SU-DHL-6 (cell line): ENCODE measurements around the gene RNASE8.

Source experiments
- H2AFZ ChIP-seq: fragments of 200-600 bp; sonication (generic); 2 replicates; pipeline ENCODE4 v1.6.1; 2014; ENCODE audit warnings: low read depth, mild to moderate bottlenecking, moderate library complexity, mixed read lengths, antibody characterized with exemption, low read length; ENCODE audit not compliant: severe bottlenecking
- H3F3A ChIP-seq: fragments of 200-600 bp; shearing (Covaris generic); 2 replicates; pipeline ENCODE4 v1.6.0; 2016; ENCODE audit warnings: antibody characterized with exemption, mild to moderate bottlenecking; ENCODE audit not compliant: insufficient read depth
- H3K27ac ChIP-seq: fragments of 200-600 bp; sonication (generic); 2 replicates; pipeline ENCODE4 v1.5.1; 2016; ENCODE audit warnings: low read depth, mild to moderate bottlenecking, low read length, moderate library complexity, mixed read lengths
- H3K27me3 ChIP-seq: fragments of 200-600 bp; sonication (generic), shearing (Covaris generic); 2 replicates; pipeline ENCODE4 v1.6.0; 2014; ENCODE audit warnings: mild to moderate bottlenecking, low read length
- H3K36me3 ChIP-seq: fragments of 200-600 bp; sonication (generic); 2 replicates; pipeline ENCODE4 v1.6.1; 2014; ENCODE audit warnings: mild to moderate bottlenecking, low read length, mixed read lengths
- H3K4me2 ChIP-seq: fragments of 300-600, 200-600 bp; shearing (Covaris generic), sonication (generic); 2 replicates; pipeline ENCODE4 v1.6.0; 2014; ENCODE audit warnings: low read length, low read depth, mild to moderate bottlenecking; ENCODE audit not compliant: poor library complexity, severe bottlenecking
- H3K4me3 ChIP-seq: fragments of 200-600 bp; sonication (generic); 2 replicates; pipeline ENCODE4 v1.5.1; 2014; ENCODE audit warnings: antibody characterized with exemption, low read length, mild to moderate bottlenecking, mixed read lengths; ENCODE audit not compliant: insufficient read depth, poor library complexity, severe bottlenecking
- H3K79me2 ChIP-seq: fragments of 200-600 bp; sonication (generic); 2 replicates; pipeline ENCODE4 v1.6.1; 2014; ENCODE audit warnings: mild to moderate bottlenecking, low read length, moderate library complexity; ENCODE audit not compliant: insufficient read depth
- H3K9ac ChIP-seq: fragments of 200-600 bp; sonication (generic); 2 replicates; pipeline ENCODE4 v1.7.0; 2014; ENCODE audit warnings: mild to moderate bottlenecking, low read length
- H3K9me2 ChIP-seq: fragments of 200-600 bp; sonication (generic); replicated peaks from 2 replicates; pipeline ENCODE4 v1.6.1; 2014; ENCODE audit warnings: low read length; ENCODE audit not compliant: insufficient read depth
- H3K9me3 ChIP-seq: fragments of 200-600 bp; sonication (generic); 2 replicates; pipeline ENCODE4 v1.6.1; 2014; ENCODE audit warnings: low read length, mixed read lengths; ENCODE audit not compliant: insufficient read depth
- H4K20me1 ChIP-seq: fragments of 200-600 bp; sonication (generic); 2 replicates; pipeline ENCODE4 v1.6.1; 2014; ENCODE audit warnings: low read depth, mild to moderate bottlenecking, antibody characterized with exemption, low read length, moderate library complexity, mixed read lengths
- EZH2phosphoT487 ChIP-seq: fragments of 200-600 bp; sonication (generic), shearing (Covaris generic); conservative IDR thresholded peaks from 2 replicates; pipeline ENCODE4 v1.6.1; 2018; ENCODE audit warnings: mild to moderate bottlenecking, antibody characterized with exemption, low read length, moderate library complexity, mixed read lengths
- TF ChIP-seq, protein P1 (sequence below): fragments of 200-600 bp; sonication (generic); IDR thresholded peaks from one replicate; pipeline ENCODE4 v1.5.1; 2017; ENCODE audit warnings: antibody characterized with exemption, mild to moderate bottlenecking, low read length, moderate library complexity; ENCODE audit not compliant: insufficient read depth, poor library complexity, severe bottlenecking

Gene RNASE8

DNA sequence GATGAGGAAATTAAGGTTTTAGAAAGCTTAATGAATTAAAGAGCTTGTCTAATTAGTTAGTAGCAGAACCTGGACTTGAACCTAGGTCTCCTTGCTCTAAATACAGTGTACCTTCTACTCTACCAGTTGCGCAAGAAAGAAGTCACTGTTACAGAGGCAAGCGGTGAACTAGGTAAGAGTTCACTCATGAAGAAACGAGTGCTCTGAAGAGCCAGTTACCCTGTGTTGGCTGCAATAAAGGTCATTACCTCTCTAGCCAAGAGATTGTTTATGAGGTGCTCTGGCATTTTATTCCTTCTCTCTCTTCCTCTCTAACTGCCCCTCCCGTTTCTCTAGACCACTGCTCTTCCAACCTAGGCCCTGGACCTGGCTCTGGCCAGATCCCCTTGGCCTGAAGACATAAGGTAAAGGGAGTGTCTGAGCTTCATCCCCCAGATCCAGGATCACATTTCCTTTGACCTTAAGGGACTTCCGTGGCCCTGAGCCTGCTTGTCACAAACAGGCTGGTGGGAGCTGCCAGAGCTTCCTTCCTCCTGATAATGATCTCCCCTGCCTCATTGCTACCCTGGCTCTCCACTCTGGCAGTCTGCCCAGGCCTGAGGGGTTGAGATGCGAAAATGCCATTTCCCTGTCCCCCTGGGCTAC is 13.5 kb upstream of the RNASE8 start:
- Histone ChIP-seq H3K79me2 (no peaks in the 10 kb centered on the region), H3K4me2 (no peak overlapping the region), H4K20me1 (no peaks in the 10 kb centered on the region), H3K9me3 (no peaks in the 10 kb centered on the region), H3K27ac (no peak overlapping the region), H3K27me3 (no peaks in the 10 kb centered on the region), H2AFZ (no peak overlapping the region), H3F3A (no peaks in the 10 kb centered on the region), H3K36me3 (no peaks in the 10 kb centered on the region), H3K9me2 (no peaks in the 10 kb centered on the region), H3K4me3 (no peak overlapping the region), H3K9ac (no peak overlapping the region)
- TF ChIP-seq EZH2phosphoT487, result no peak
- TF ChIP-seq, protein P1, sequence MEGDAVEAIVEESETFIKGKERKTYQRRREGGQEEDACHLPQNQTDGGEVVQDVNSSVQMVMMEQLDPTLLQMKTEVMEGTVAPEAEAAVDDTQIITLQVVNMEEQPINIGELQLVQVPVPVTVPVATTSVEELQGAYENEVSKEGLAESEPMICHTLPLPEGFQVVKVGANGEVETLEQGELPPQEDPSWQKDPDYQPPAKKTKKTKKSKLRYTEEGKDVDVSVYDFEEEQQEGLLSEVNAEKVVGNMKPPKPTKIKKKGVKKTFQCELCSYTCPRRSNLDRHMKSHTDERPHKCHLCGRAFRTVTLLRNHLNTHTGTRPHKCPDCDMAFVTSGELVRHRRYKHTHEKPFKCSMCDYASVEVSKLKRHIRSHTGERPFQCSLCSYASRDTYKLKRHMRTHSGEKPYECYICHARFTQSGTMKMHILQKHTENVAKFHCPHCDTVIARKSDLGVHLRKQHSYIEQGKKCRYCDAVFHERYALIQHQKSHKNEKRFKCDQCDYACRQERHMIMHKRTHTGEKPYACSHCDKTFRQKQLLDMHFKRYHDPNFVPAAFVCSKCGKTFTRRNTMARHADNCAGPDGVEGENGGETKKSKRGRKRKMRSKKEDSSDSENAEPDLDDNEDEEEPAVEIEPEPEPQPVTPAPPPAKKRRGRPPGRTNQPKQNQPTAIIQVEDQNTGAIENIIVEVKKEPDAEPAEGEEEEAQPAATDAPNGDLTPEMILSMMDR, result no peak

DNA sequence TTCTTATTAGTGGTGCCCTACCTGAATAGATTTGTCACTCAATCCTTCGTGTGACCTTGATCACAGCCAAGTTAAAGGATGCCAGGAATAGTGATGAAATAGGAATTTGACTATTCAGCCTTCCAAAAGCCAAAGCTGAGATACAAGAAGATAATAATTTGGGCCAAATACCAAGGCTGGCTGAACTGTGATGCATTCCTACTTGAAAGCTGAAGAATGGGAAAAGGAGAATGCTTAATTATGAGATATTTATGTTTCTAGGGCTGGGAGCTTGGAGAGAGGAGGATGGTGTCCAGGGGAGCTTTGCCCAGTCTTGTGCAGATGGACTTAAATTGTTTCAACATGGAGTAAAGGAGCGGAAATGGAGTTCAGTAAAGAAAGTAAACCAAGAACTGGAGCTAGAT is 10.2 kb upstream of the RNASE8 start:
- Histone ChIP-seq H3K4me2 (no peak overlapping the region), H2AFZ (no peak overlapping the region), H3K4me3 (no peak overlapping the region), H3K9me2 (no peaks in the 10 kb centered on the region), H3K9me3 (no peaks in the 10 kb centered on the region), H3K79me2 (no peaks in the 10 kb centered on the region), H3K27me3 (no peaks in the 10 kb centered on the region), H3K9ac (no peak overlapping the region), H3K27ac (no peak overlapping the region), H4K20me1 (no peaks in the 10 kb centered on the region), H3F3A (no peaks in the 10 kb centered on the region), H3K36me3 (no peaks in the 10 kb centered on the region)
- TF ChIP-seq, protein P1, result no peak
- no peak for TF ChIP-seq EZH2phosphoT487

DNA sequence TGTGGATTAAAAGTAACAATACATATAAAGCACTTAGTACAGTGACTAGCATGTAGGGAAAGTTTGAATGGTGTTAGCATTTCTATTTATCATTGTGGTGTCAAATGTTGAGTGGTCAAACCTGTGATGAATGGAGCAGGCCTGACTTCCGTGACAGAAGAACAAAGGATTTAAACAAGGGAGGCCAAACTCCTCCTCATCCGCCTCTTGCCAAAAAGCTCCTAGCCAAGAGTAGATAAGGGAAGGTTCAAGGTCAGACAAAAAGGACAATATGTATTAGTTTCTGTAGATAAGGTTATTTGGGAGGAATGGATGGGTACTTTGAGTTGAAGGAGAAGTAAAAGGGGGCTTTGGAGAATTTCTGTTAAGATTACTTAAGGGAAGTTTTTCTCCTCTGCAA is 9.0 kb upstream of the RNASE8 start:
- Histone ChIP-seq H4K20me1 (no peaks in the 10 kb centered on the region), H3K4me3 (no peak overlapping the region), H2AFZ (no peak overlapping the region), H3K79me2 (no peaks in the 10 kb centered on the region), H3K9me3 (no peaks in the 10 kb centered on the region), H3K9ac (no peak overlapping the region), H3K27me3 (no peaks in the 10 kb centered on the region), H3K4me2 (no peak overlapping the region), H3K27ac (no peak overlapping the region), H3K36me3 (no peaks in the 10 kb centered on the region), H3F3A (no peaks in the 10 kb centered on the region), H3K9me2 (no peaks in the 10 kb centered on the region)
- TF ChIP-seq, protein P1, result no peak
- TF ChIP-seq EZH2phosphoT487, result no peak
